Measurements from ENCODE around the gene FNIP2. TPM values are rescaled to one million over a fixed set of nuclear protein-coding genes. Genes with fewer than 3 reads are reported as not detected.

Gene FNIP2
- total and polyA plus RNA-seq, 10 of the 15 experiments (the other 5 are each of a cell fraction or from before 2014, with no cell fraction given), result 0.03 to 0.38 (median 0.15) TPM

GRCh38 chr4:158812133-158812532 lies 43.3 kb downstream of the FNIP2 start:
- Histone ChIP-seq H2AFZ (ENCODE audit: control insufficient read depth, low read depth, low read length) (peak overlapping the region; percentile 57; the same call in 1 of the 2 replicates), H3K4me2 (ENCODE audit: control insufficient read depth, insufficient read depth) (peak overlapping the region; percentile 56; the same call in 1 of the 2 replicates), H3K4me1 (ENCODE audit: control insufficient read depth, insufficient read depth, low read length) (peaks cover 30% of the 10 kb centered on the region), H3K79me2 (ENCODE audit: control insufficient read depth, insufficient read depth, low read length) (peaks cover 7% of the 10 kb centered on the region), H4K20me1 (ENCODE audit: control insufficient read depth, insufficient read depth) (no peaks in the 10 kb centered on the region), H3K27me3 (replicated peaks in 1 of 2; ENCODE audit: control insufficient read depth in 2 of 2, insufficient read depth in 2 of 2, low read length in 1 of 2) (no peaks in the 10 kb centered on the region; a peak in 1 of 4 replicates), H3K4me3 (no peak overlapping the region), H3K9ac (ENCODE audit: control insufficient read depth, insufficient read depth, low read length) (no peak overlapping the region), H3K27ac (ENCODE audit: control insufficient read depth, insufficient read depth) (peak overlapping the region; percentile 43; the same call in 1 of the 2 replicates), H3K36me3 (ENCODE audit: control insufficient read depth in 2 of 2, insufficient read depth in 2 of 2, low read length in 1 of 2) (no peaks in the 10 kb centered on the region), H3K9me3 (replicated peaks; ENCODE audit: control insufficient read depth, insufficient read depth, low read length) (no peaks in the 10 kb centered on the region; the same call in 2 of the 3 replicates)
- ChIA-PET SMC1A (ENCODE audit: uncharacterized antibody, unreplicated experiment) (interaction anchor here (0.6 to 16.0 kb wide), 10 partner anchors 11 to 239 kb away, joined by 3 to 291 read pairs (median 5); no protein-coding TSS in a partner anchor), POLR2A (interaction anchor here (0.6 to 4.8 kb wide), 7 partner anchors 11 to 287 kb away, joined by 3 to 52 read pairs (median 8); no protein-coding TSS in a partner anchor), CTCF (interaction anchor here (1.1 to 3.1 kb wide), 9 partner anchors 7 to 88 kb away, joined by 3 to 22 read pairs (median 8); no protein-coding TSS in a partner anchor), RAD21 (ENCODE audit: unreplicated experiment) (interaction anchor here (1.0 to 4.2 kb wide), 10 partner anchors 10 to 391 kb away, joined by 3 to 42 read pairs (median 24); partner anchors contain the start of gene FNIP2)
- TF ChIP-seq NFYA (IDR thresholded peaks at IDR 0.05; ENCODE audit: borderline replicate concordance, low read depth, low read length) (no peak), TCF12 (IDR thresholded peaks at IDR 0.05; ENCODE audit: low read depth, low read length) (no peak), DPF2 (IDR thresholded peaks at IDR 0.05) (no peak), ATF2 (IDR thresholded peaks at IDR 0.05; ENCODE audit: low read length) (no peak)
- DNase-seq (ENCODE audit: low read depth, low spot score) (no peak), ATAC-seq (no peak), FAIRE-seq (no peak)
- in situ Hi-C loops (cut with MboI) (no loop called here), intact Hi-C loops (cut with micrococcal nuclease; ENCODE audit: unreplicated experiment) (no loop called here)
- WGBS (ENCODE audit: insufficient coverage, insufficient replicate concordance, low lambda C conversion rate, missing lambda C conversion rate), result 50% methylated on average over 2 of the region's 2 CpGs
- no TSS peak for BruUV-seq (replicated peaks)

- Histone ChIP-seq H4K20me1 (ENCODE audit: control insufficient read depth, insufficient read depth) (no peaks in the 10 kb centered on the region), H3K27ac (ENCODE audit: control insufficient read depth, insufficient read depth) (peak overlapping the region; percentile 20; the same call in 1 of the 2 replicates), H3K79me2 (ENCODE audit: control insufficient read depth, insufficient read depth, low read length) (peaks cover 7% of the 10 kb centered on the region), H3K36me3 (ENCODE audit: control insufficient read depth in 2 of 2, insufficient read depth in 2 of 2, low read length in 1 of 2) (no peaks in the 10 kb centered on the region), H3K4me3 (no peak overlapping the region), H3K27me3 (replicated peaks in 1 of 2; ENCODE audit: control insufficient read depth in 2 of 2, insufficient read depth in 2 of 2, low read length in 1 of 2) (no peaks in the 10 kb centered on the region; a peak in 1 of 4 replicates), H3K9ac (ENCODE audit: control insufficient read depth, insufficient read depth, low read length) (no peak overlapping the region), H3K4me1 (ENCODE audit: control insufficient read depth, insufficient read depth, low read length) (peaks cover 30% of the 10 kb centered on the region), H3K4me2 (ENCODE audit: control insufficient read depth, insufficient read depth) (no peak overlapping the region), H3K9me3 (replicated peaks; ENCODE audit: control insufficient read depth, insufficient read depth, low read length) (no peaks in the 10 kb centered on the region; the same call in 2 of the 3 replicates), H2AFZ (ENCODE audit: control insufficient read depth, low read depth, low read length) (no peak overlapping the region)
- intact Hi-C loops (cut with micrococcal nuclease; ENCODE audit: unreplicated experiment), result no loop called here
- SMC1A ChIA-PET (ENCODE audit: uncharacterized antibody, unreplicated experiment), result interaction anchor here (1.3 to 16.0 kb wide), 5 partner anchors 11 to 239 kb away, joined by 3 to 291 read pairs (median 34); no protein-coding TSS in a partner anchor
- in situ Hi-C loops (cut with MboI), result no loop called here
- DNase-seq (ENCODE audit: low read depth, low spot score), result no peak
- POLR2A ChIA-PET, result interaction anchor here (0.6 to 4.8 kb wide), 5 partner anchors 10 to 286 kb away, joined by 3 to 52 read pairs (median 10); no protein-coding TSS in a partner anchor
- no peak for FAIRE-seq
- CTCF ChIA-PET, result interaction anchor here (1.6 to 3.1 kb wide), 5 partner anchors 14 to 89 kb away, joined by 3 to 22 read pairs (median 8); no protein-coding TSS in a partner anchor
- BruUV-seq (replicated peaks), result no TSS peak
- no peak for ATAC-seq
- RAD21 ChIA-PET (ENCODE audit: unreplicated experiment), result interaction anchor here (2.6 to 4.2 kb wide), 5 partner anchors 14 to 43 kb away, joined by 10 to 42 read pairs (median 34); partner anchors contain the start of gene FNIP2
- TF ChIP-seq E2F8 (IDR thresholded peaks at IDR 0.05; ENCODE audit: low read depth, partially characterized antibody) (no peak), NBN (IDR thresholded peaks at IDR 0.05) (no peak), PBX3 (IDR thresholded peaks at IDR 0.05; ENCODE audit: insufficient replicate concordance, low read depth, low read length) (no peak), DPF2 (IDR thresholded peaks at IDR 0.05) (no peak), SREBF2 (IDR thresholded peaks at IDR 0.05; ENCODE audit: low read length) (no peak)
Observed at GRCh38 chr4:158812543-158812942, 43.7 kb downstream of the FNIP2 start.

Measured in GM12878 (cell line).